GM19463 (cell line): ENCODE measurements around the gene PDE4B.
"Not testable (repeated sequence)": the region's sequence is repeated elsewhere in the genome, so short reads cannot be mapped to it uniquely, and the experiment has no call there.

ENCODE experiments used
- ATAC-seq: cut with Tn5 transposase; IDR thresholded peaks from one replicate; pipeline ENCODE4 v1.9.1; 2021; ENCODE audit warnings: mild to moderate bottlenecking, moderate library complexity; ENCODE audit not compliant: unreplicated experiment

PDE4B gene

GRCh38 chr1:66401244-66401643 lies 608.5 kb downstream of the PDE4B start:
- no peak for ATAC-seq

DNA sequence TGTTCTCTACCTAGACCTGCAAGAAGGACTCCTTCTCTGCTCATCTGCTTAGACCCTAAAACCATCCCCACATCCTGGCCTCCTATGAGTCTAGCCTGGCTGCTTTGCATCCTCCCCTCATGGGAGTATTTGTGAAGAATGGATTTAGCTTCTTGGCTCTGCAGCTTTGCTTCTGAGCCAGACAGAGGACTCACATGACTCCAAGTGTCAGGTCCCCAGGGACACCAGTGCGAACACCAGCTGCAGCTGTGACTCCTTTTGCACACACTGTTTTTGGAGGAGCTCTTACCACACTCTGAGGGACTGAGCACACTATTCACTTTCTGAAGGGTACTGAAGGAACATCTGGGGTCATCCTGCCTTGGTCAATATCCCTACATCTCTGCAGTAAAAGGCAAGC lies 609.5 kb downstream of the PDE4B start:
- ATAC-seq: peak; percentile 80

GRCh38 chr1:66403007-66403731 lies 610.5 kb downstream of the PDE4B start:
- no peak for ATAC-seq

- no peak for ATAC-seq
Observed at GRCh38 chr1:66405061-66405460, 612.4 kb downstream of the PDE4B start.

- not testable (repeated sequence) for ATAC-seq
Observed at GRCh38 chr1:66411449-66411848, 618.8 kb downstream of the PDE4B start.

GRCh38 chr1:66412704-66413103 lies 620.0 kb downstream of the PDE4B start:
- no peak for ATAC-seq

GRCh38 chr1:66413136-66413837 lies 620.6 kb downstream of the PDE4B start:
- peak; percentile 87 for ATAC-seq

- no peak for ATAC-seq
Observed at GRCh38 chr1:66413838-66414175, 621.1 kb downstream of the PDE4B start.

DNA sequence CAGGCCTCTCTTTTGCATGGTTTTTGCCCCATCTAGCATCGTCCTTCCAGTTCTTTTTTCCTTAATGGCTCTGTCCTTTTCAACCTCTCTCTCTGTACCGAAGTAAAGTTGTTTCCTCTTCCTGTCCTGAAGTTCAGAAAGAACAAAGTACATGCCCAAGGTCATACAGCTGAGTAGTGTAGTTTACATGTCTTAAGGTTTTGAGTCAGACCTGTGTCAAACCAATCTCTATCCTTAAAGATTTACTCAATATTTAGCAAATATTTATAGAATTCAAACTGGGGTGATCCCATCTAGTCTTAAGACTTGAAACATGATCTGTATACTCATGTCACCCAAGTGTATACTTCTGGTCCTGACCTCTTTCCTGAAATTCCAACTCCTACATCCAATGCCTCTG lies 622.6 kb downstream of the PDE4B start:
- no peak for ATAC-seq

DNA sequence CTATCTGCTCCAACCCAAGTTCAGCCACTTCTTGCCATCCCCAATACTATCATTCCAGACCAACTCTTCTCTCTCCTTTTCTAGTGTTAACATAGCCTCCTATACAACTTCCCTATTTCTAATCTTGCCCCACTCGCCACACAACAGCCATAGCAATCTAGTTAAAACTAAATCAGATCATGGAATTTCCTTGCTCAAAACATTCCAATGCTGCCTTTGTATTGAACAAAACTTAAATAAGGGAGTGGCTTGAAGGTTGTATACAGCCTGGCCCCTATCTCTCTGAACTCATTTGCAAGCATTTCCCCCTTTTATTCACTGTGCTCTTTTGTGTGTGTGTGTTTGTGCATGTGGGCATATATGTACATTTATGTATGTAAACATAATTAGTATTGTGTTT lies 623.2 kb downstream of the PDE4B start:
- ATAC-seq: no peak

GRCh38 chr1:66416295-66416694 lies 623.6 kb downstream of the PDE4B start:
- ATAC-seq: no peak

DNA sequence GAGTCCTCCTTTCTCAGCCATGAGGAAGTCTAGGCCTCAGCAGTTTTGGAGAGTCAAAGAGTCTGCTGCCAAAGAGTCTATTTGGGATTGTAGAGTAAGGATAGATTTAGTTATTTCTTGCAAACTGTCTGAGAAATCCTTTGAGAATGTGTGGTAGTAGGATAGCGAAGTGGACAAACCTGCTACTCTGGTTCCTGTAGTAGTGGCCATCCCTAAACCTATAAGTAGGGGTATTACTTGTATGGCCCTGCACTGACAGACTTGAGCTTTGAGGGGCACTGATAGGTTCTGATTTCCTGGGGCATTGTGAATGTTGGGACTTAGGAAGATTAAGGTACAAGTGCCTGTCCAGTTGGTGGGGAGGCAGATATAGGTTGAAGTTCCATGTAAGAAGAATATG lies 625.3 kb downstream of the PDE4B start:
- ATAC-seq: no peak

- ATAC-seq: not testable (repeated sequence)
Observed at GRCh38 chr1:66420171-66420570, 627.5 kb downstream of the PDE4B start.

DNA sequence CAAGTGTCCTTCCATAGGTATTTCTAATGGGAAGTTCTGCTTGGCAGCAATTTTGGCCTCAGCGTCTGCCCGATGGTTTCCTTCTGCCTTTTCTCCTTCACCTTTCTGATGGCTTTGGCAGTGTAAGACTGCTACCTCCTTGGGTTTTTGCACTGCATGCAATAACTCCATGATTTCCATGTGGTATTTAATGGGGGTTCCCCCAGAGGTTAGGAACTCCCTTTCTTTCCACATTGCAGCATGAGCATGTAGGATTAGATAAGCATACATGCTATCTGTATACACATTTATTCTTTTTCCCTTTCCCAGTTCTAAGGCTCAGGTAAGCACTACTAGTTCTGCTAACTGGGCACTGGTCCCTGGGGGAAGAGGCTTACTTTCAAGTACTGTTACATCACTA lies 628.2 kb downstream of the PDE4B start:
- not testable (repeated sequence) for ATAC-seq

- ATAC-seq: no peak
Observed at GRCh38 chr1:66422804-66423203, 630.1 kb downstream of the PDE4B start.
